RKO (cell line): ENCODE data around the gene SERBP1.
A peak's percentile ranks its signal among the peaks of the same experiment; 100 is the strongest.
"Not testable (repeated sequence)": the region's sequence is repeated elsewhere in the genome, so short reads cannot be mapped to it uniquely, and the experiment has no call there.

Experiments used
- DNase-seq: peaks from one replicate; pipeline ENCODE4 v3.0.0-alpha.2; 2016; ENCODE audit warnings: low spot score

SERBP1 gene

DNA sequence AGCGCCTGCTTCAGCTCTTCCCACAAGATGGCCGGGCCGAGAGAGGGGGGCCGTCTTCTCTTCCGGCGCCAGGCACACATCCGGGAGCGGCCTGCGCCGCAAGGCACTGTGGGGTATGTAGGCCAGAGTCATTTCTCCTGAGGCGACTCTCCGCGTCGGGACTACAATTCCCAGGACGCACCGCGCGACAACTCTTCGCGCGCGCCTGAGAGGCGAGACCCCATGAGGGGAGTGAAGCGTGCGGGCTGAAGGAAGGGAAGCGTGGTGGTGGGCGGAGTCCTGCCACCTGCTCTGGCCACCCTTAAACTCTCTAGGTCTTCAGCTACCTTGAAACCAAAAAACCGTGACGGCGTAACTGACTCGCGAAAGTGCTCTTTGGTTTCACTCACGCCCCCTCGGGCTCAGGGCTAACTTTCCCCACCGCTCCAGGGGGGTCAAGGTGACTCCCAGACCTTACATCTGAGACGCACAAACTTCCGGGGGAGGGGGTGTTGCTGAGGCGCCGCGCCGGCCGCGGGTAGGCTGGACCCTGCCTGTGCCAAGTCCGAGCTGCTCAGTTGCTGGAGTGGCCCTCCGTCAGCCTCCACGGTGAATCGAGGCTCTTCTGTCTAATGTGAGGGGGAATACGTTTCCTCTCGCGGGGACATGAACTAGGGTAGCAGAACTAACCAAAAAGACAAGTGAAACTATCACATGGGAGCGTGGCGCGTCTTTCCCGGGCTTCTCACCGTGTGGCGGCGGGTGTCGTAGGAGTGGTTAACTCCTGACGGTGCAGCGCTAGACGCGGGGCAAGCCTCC lies at the start of gene SERBP1:
Gene SERBP1 (minus strand): TSS at position 45 of the 798 bp plus-strand sequence. CDS start 102 bp downstream, outside the sequence.
- DNase-seq, result peak; percentile 97

DNA sequence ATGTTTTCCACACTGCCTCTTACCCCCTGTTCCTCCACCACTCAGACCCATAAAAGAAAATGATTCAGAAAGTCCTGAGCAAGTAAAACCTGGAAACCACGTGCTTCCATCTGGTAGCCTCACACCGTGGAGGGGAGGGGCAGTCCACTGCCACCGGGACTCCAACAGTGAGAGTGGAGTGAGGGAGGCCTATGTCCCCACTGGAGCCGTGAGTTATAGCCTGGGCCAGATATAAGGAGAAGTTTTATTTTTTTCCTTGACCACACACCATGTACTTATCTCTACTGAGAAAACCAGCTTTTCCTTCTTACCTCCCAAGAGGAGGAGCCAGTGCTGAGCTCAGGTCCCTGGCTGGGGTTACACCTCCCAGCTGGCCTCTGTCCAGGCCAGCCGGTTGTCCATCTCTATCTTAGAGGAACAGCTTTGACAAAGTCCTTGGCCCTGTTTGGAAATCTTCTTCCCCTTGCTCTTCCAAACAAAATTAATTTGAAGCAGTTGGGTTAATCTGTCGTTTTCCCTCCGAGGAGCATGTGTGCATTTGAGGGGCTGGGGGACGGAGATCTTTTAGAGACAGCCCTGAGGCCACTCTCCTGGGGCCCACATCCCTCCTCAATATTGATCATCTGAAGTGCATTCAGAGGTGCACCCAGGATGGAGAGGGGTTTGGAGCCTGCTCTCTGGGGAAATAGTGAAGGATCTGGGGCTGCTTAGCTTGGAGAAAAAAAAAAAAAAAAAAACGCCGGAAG lies 49.1 kb upstream of the SERBP1 start:
- no peak for DNase-seq

GRCh38 chr1:67476906-67477305 lies 46.7 kb upstream of the SERBP1 start:
- no peak for DNase-seq

- no peak for DNase-seq
Observed at GRCh38 chr1:67476006-67476482, 45.8 kb upstream of the SERBP1 start.

DNA sequence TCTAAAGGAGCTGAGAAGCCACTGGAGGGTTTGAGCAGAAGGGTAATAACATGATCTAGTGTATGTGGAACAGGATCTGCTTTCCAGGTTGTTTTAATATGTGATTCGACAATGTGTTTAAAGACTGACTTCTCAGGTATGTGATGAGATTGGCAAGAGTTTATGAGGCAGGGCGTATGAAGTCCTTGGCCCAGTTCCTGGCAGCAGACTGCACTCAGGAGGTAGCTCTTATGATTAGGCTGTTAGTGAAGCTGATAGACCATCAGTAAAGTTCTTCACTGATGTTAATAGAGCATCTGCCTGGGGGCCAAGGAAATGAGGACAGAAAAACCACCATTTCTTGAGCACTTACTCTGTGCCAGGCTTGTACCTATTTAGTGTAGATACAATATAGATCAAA lies 41.9 kb upstream of the SERBP1 start:
- no peak for DNase-seq

DNA sequence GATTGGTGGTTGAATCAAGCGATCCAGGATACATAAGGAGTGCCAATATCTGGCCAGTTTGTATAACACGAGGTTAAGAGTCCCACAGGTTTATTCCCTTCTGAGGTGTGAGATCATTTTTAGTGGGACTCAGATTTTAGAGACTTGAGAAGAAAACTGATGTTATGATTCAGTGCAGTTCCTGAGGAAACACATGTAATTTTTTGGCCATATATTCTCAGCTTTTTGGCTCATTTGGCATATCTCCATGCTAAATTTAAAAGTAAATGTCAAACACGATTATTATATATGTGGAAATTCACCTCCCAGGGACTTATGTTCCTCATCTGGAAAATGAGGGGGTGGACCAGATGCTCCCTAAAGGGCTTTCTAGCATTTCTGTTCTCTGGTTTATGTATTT lies 39.2 kb upstream of the SERBP1 start:
- no peak for DNase-seq

- no peak for DNase-seq
Observed at GRCh38 chr1:67468066-67468718, 38.0 kb upstream of the SERBP1 start.

- DNase-seq, result no peak
Observed at GRCh38 chr1:67465375-67465774, 35.2 kb upstream of the SERBP1 start.

- no peak for DNase-seq
Observed at GRCh38 chr1:67464746-67465145, 34.5 kb upstream of the SERBP1 start.

GRCh38 chr1:67464058-67464457 lies 33.9 kb upstream of the SERBP1 start:
- no peak for DNase-seq

DNA sequence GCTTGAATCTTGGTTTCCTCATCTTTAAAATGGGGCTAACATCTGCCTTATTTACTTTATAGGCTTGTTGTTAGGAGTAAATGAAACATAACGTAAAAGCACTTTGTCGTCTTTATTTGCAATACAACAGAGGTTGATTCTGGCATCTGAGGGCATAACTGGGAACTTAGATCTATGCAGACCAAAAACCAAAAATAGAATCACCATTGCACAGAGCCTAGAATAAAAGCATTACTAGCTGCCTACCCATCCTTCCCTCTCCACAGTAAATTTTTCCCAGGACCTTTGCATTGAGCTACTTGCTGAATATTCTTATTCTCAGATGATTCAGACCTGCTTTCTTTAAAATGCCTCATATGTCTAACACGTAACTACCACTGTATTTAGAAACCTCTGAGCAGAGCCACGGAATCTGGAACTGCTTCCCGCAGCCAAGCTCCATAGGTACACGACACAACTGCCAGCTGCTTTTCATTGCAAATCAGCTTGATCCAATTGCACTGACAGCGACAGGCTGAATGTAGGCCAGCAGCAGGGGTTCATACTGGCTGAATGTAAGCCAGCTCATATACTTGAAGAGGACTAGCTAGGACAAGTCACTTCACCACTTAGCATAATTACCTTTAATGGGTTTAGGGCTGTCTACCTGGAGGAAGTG lies 33.2 kb upstream of the SERBP1 start:
- DNase-seq, result no peak

- DNase-seq, result no peak
Observed at GRCh38 chr1:67460676-67461500, 30.7 kb upstream of the SERBP1 start.

DNA sequence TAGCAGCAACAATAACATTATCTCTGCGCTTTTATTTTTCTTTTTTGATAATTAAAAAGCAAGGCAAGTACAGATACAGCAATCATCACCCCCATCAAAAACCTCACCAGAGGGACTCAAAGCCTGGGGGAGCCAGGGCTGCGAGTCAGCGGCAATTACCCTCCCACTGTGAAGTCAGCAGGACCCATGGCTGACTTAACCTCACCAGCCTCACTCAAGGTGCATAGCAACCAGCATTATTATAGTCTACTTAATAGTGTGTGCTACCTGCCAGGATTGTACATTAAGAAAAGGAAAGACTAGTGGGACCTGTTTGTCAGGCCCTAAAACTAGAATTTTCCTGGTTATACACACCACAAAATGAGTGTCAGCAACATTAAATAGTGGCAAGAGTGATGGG lies 28.9 kb upstream of the SERBP1 start:
- DNase-seq, result no peak

GRCh38 chr1:67458663-67459062 lies 28.5 kb upstream of the SERBP1 start:
- no peak for DNase-seq

DNA sequence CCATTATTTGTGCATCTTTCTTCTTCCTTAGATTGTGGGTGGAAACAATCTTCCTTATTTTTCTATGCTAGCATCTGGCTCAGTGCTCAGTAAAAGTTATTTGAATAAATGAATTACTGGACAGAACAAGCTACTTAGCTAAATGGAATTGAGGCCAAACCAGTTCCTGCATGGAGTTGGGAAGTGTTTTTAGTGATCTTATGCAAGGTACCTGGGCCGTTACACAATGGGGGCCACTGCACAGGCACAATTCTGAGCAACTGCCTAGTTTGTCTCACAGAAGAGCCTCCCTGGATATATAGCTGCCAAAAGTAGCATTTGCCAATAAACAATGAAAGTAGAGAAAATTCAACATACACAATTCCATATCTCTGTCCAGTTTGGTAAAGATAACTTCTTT lies 27.0 kb upstream of the SERBP1 start:
- DNase-seq, result no peak

DNA sequence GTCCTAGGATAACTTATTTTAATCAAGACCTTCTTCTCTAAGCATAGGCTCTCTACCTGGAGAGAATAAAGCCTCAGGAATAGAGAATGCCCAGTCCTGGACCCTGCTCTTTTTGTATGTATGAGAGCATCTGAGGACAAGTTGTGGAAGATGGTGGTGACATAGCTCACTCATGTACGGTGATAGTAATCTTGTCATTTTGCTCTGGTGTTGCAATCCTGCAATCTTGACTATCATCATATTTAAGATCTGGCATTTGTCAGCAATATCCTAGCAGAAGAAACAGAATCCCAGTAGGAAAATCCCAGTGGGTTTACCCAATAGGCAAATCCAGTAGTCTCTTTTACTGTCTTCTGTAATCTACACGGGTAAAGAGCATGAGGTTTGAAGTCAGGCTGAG lies 21.6 kb upstream of the SERBP1 start:
- no peak for DNase-seq

DNA sequence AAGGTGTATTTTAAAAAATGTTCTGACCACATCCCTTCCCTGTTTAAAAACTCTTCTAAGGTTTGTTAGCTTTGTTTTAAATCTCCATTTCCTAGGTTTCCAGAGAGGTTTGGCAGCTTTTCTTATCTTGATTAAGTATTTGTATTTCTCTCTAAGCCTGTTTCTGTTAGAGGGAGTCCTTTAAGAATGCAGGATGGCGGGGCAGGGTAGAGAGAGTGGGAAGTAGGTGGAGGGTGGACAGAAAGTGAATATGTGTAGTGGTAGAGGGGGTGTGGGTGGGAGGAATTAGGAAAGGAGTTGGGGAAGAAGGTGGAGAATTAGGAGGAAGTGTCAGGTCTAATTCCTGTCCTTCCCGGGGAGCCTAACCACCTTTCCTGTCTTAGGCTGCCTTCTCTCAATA lies 21.2 kb upstream of the SERBP1 start:
- DNase-seq, result no peak

DNA sequence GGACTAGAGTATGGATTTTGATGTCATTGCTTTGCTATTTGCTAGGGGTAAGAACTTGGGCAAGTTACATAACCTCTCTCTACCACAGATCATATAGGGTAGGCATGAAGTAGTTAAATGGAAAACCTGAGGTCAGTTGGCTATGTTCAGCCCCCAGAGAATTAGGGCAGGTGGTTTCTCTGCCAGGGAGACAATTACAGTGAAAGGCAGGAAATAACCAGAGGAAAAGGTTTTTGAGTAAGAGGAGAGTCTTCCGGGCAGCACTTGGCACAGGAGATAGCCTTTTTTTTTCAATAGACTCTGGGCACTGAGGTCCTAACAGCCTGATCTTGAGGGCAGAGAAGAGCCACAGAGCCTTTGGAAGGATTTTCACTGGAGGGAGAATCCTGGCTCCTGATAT lies 16.7 kb upstream of the SERBP1 start:
- no peak for DNase-seq

DNA sequence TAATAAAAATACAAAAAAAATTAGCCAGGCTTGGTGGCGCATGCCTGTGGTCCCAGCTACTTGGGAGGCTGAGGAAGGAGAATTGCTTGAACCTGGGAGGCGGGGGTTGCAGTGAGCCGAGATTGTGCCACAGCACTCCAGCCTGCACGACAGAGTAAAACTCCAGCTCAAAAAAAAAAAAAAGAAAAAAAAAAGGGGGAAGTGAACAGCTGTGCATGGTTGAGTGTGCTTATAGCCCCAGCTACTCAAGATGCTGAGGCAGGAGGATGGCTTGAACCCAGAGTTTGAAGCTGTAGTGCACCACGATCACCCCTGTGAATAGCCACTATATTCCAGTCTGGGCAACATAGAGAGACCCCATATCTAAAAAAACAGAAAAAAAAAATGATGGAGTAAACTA lies 15.8 kb upstream of the SERBP1 start:
- DNase-seq, result not testable (repeated sequence)

DNA sequence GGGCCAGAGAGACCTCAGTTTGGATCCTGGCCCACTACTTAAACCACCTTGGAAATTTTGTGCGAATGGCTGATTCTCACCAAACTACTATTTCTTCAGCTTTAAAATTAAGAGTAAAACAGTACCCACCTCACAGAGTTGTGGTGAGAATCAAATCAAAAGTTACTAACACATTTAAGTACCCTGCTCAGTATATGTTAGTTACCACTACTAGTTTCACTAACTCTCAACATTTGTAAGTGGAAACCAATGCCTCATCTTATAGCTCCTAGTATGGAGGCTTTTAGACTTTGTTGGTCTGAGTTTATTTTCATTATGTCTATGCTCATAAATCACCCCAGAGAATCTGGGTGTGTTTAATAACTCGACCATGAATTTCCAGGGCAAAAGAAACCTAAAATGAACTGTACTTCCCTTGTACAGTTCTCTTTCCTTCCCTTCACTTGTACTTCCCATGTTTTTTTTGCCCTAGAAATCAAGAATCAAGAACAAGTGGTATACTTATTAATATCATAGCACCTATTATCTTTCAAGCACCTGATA lies 11.6 kb upstream of the SERBP1 start:
- DNase-seq, result no peak

- DNase-seq, result no peak
Observed at GRCh38 chr1:67441183-67441582, 11.0 kb upstream of the SERBP1 start.
